ENCODE data around the gene PAM16.

DNA sequence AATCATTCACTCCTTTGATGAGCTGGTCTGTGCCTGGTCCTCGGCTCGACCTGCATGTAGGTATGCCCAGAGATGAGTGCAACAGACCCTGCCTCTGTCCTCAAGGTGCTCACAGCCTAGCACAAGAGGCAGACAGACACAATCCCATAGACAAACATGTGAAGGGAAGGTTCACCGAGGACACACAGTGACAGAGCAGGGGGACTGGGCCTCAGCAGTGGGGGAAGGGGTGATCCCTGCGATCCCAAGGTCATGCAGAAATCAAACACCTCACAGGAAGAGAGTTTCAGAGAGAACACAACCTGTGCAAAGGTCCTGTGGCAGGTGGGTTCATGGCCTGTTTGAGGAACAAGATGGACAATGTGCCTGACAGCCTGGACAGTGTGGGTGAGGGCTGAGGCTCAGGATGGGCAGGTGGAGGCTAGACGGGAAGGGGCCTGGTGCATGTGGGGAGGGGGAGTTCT, 16.3 kb upstream of the PAM16 start:
- TF ChIP-seq, protein P1, sequence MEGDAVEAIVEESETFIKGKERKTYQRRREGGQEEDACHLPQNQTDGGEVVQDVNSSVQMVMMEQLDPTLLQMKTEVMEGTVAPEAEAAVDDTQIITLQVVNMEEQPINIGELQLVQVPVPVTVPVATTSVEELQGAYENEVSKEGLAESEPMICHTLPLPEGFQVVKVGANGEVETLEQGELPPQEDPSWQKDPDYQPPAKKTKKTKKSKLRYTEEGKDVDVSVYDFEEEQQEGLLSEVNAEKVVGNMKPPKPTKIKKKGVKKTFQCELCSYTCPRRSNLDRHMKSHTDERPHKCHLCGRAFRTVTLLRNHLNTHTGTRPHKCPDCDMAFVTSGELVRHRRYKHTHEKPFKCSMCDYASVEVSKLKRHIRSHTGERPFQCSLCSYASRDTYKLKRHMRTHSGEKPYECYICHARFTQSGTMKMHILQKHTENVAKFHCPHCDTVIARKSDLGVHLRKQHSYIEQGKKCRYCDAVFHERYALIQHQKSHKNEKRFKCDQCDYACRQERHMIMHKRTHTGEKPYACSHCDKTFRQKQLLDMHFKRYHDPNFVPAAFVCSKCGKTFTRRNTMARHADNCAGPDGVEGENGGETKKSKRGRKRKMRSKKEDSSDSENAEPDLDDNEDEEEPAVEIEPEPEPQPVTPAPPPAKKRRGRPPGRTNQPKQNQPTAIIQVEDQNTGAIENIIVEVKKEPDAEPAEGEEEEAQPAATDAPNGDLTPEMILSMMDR (IDR thresholded peaks at IDR 0.05; ENCODE audit: poor library complexity, severe bottlenecking) = no peak
- TF ChIP-seq, protein P2, sequence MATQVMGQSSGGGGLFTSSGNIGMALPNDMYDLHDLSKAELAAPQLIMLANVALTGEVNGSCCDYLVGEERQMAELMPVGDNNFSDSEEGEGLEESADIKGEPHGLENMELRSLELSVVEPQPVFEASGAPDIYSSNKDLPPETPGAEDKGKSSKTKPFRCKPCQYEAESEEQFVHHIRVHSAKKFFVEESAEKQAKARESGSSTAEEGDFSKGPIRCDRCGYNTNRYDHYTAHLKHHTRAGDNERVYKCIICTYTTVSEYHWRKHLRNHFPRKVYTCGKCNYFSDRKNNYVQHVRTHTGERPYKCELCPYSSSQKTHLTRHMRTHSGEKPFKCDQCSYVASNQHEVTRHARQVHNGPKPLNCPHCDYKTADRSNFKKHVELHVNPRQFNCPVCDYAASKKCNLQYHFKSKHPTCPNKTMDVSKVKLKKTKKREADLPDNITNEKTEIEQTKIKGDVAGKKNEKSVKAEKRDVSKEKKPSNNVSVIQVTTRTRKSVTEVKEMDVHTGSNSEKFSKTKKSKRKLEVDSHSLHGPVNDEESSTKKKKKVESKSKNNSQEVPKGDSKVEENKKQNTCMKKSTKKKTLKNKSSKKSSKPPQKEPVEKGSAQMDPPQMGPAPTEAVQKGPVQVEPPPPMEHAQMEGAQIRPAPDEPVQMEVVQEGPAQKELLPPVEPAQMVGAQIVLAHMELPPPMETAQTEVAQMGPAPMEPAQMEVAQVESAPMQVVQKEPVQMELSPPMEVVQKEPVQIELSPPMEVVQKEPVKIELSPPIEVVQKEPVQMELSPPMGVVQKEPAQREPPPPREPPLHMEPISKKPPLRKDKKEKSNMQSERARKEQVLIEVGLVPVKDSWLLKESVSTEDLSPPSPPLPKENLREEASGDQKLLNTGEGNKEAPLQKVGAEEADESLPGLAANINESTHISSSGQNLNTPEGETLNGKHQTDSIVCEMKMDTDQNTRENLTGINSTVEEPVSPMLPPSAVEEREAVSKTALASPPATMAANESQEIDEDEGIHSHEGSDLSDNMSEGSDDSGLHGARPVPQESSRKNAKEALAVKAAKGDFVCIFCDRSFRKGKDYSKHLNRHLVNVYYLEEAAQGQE (IDR thresholded peaks at IDR 0.05; ENCODE audit: borderline replicate concordance) = no peak
- no peak for TF ChIP-seq EZH2 (IDR thresholded peaks at IDR 0.05; ENCODE audit: borderline replicate concordance, insufficient read depth, low read length, poor library complexity, severe bottlenecking)
